Measurements from ENCODE around the gene SFI1. TPM values are rescaled to one million over a fixed set of nuclear protein-coding genes. Genes with fewer than 3 reads are reported as not detected.

The SFI1 gene
- total and polyA plus RNA-seq, 2 of the 4 experiments (the other 2 are of a cell fraction), result 9.9 to 12.0 TPM

DNA sequence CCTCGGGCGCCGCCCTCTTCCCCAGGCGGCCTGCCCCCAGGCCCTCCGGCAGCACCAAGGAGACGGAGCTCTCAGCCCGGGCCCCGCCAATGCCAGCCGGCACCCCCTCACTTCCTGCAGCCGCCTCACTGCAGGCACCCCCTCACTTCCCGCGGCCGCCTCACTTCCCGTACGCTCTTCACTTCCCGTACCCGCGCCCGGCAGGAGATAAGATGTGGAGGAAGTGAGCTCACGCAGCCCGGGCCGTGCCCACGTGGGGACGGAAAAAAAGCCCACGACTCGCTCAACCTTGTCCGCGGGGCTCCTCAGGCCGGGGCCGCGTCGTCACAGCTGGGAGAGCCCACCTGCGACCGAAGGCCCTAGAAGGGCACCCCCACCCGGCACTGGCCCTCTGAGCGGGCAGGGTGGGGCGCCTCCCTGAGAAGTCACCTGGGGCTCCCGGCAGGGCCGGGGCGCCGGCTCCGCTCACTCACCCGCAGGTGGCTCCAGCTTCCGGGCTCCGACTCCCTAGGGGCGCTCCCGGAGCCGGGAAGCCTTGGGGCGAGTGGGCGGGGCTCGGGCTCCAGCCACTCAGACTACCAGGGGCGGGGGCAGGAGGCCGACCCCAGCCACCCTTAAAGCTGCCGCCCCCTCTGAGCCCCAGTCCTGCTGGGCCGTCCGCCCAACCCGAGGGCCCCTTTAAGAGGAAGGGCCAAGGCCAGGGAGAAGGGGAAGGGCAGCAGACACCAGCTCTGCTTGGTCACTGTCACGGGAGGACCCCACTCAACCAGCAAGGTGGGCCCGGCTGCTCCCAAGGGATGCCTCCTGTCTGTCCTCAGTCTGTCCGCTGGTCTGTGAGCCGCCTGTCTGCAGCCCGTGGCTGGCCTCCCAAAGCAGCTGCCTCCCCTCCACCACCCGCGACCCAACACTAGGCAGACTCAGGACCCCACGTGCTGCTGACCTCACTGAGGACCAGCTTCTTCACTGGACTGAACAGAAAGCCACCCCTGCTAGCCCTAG lies 134.3 kb downstream of the SFI1 start:
- in situ Hi-C loops (cut with MboI; ENCODE audit: low sequenced_read_pairs), result loop anchor here (5.0 kb wide), 1 partner anchor 73 kb away; no protein-coding TSS in a partner anchor
- H4K20me1 ChIP-seq (ENCODE audit: insufficient read depth, low read length), result peaks cover 66% of the 10 kb centered on the region
- H2BK120ac ChIP-seq (ENCODE audit: low read depth, low read length), result peak overlapping the region; percentile 9; the same call in 1 of the 2 replicates
- ChIA-PET POLR2A (ENCODE audit: unreplicated experiment) (interaction anchor here (0.6 kb wide), 2 partner anchors 17 to 85 kb away, joined by 3 to 6 read pairs; no protein-coding TSS in a partner anchor), CTCF (interaction anchor here (0.8 to 1.3 kb wide), 5 partner anchors 49 to 179 kb away, joined by 3 to 5 read pairs (median 3); no protein-coding TSS in a partner anchor)
- H2AK5ac ChIP-seq (ENCODE audit: low read depth, low read length), result peak overlapping the region; percentile 77
- H3K9me1 ChIP-seq (ENCODE audit: insufficient read depth, low read length), result peaks cover 29% of the 10 kb centered on the region
- H3K27ac ChIP-seq (ENCODE audit: insufficient read depth, low read length), result peak overlapping the region; percentile 78
- no peak for TF ChIP-seq RFX5 (IDR thresholded peaks at IDR 0.05; ENCODE audit: low read depth, low read length)
- TF ChIP-seq POLR2A (IDR thresholded peaks at IDR 0.05; ENCODE audit: low read depth, low read length), result peak; percentile 81
- TF ChIP-seq MXI1 (IDR thresholded peaks at IDR 0.05; ENCODE audit: borderline replicate concordance, low read depth, low read length), result peak; percentile 84
- TF ChIP-seq FOS (IDR thresholded peaks at IDR 0.05; ENCODE audit: low read depth, low read length), result no peak
- no peak for TF ChIP-seq RAD21 (IDR thresholded peaks at IDR 0.05; ENCODE audit: low read length)
- peak; percentile 67; the same call in 1 of the 2 replicates for TF ChIP-seq MAZ (IDR thresholded peaks at IDR 0.05; ENCODE audit: borderline replicate concordance, low read depth, low read length)
- no peak for TF ChIP-seq NFE2L2 (IDR thresholded peaks at IDR 0.05; ENCODE audit: low read depth, low read length)
- TF ChIP-seq, protein P1, sequence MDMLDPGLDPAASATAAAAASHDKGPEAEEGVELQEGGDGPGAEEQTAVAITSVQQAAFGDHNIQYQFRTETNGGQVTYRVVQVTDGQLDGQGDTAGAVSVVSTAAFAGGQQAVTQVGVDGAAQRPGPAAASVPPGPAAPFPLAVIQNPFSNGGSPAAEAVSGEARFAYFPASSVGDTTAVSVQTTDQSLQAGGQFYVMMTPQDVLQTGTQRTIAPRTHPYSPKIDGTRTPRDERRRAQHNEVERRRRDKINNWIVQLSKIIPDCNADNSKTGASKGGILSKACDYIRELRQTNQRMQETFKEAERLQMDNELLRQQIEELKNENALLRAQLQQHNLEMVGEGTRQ (IDR thresholded peaks at IDR 0.05; ENCODE audit: low read depth, low read length), result peak; percentile 89
- TF ChIP-seq MAFK (IDR thresholded peaks at IDR 0.05; ENCODE audit: low read depth, low read length), result no peak
- no peak for TF ChIP-seq RCOR1 (IDR thresholded peaks at IDR 0.05; ENCODE audit: insufficient replicate concordance, low read length)
- TF ChIP-seq CHD1 (IDR thresholded peaks at IDR 0.05; ENCODE audit: low read depth, low read length), result no peak
- TF ChIP-seq BHLHE40 (IDR thresholded peaks at IDR 0.05; ENCODE audit: low read depth, low read length), result peak; percentile 75
- intact Hi-C loops (cut with micrococcal nuclease), result loop anchor here (1.0 to 5.0 kb wide), 2 partner anchors 69 to 283 kb away; partner anchors contain the start of gene PATZ1
- H4K91ac ChIP-seq (ENCODE audit: insufficient read depth, low read depth, low read length), result peak overlapping the region; percentile 54; the same call in 1 of the 2 replicates
- no peaks in the 10 kb centered on the region for H3K27me3 ChIP-seq (ENCODE audit: control insufficient read depth, insufficient read depth, low read length)
- DNase-seq, result peak; percentile 74
- H3K4me3 ChIP-seq (ENCODE audit: insufficient read depth, low read depth, low read length), result peak overlapping the region; percentile 69
- dilution Hi-C loops (cut with HindIII; ENCODE audit: low sequenced_read_pairs, unreplicated experiment), result no loop called here
- H3K9me3 ChIP-seq (ENCODE audit: control insufficient read depth, insufficient read depth, low read length), result no peaks in the 10 kb centered on the region
- no peak overlapping the region for H2BK20ac ChIP-seq (ENCODE audit: low read depth, low read length)
- H3K14ac ChIP-seq (replicated peaks; ENCODE audit: low read depth, low read length), result peak overlapping the region; percentile 78
- peak overlapping the region; percentile 69 for H2BK5ac ChIP-seq (ENCODE audit: low read depth, low read length, poor library complexity, severe bottlenecking)
- peak overlapping the region; percentile 28 for H4K5ac ChIP-seq (ENCODE audit: low read depth, low read length)
- H3K18ac ChIP-seq (ENCODE audit: low read depth, low read length), result peak overlapping the region; percentile 49; the same call in 1 of the 2 replicates
- H3K36me3 ChIP-seq (ENCODE audit: control insufficient read depth, insufficient read depth, low read length), result peaks cover 9% of the 10 kb centered on the region
- no TSS peak for BruUV-seq (replicated peaks)
- H2AK9ac ChIP-seq (replicated peaks; ENCODE audit: low read depth, low read length, poor library complexity), result peak overlapping the region; percentile 97
- H3K9ac ChIP-seq (ENCODE audit: low read depth, low read length), result peak overlapping the region; percentile 82
- peak overlapping the region; percentile 35; the same call in 1 of the 2 replicates for H3K56ac ChIP-seq (ENCODE audit: extremely low read depth, insufficient read depth, low read length)
- peak overlapping the region; percentile 52; the same call in 1 of the 3 replicates for H2BK15ac ChIP-seq (ENCODE audit: low read depth, low read length)
- peak overlapping the region; percentile 94 for H3K4me2 ChIP-seq (ENCODE audit: low read depth, low read length)
- H3K23ac ChIP-seq (ENCODE audit: low read depth, low read length), result peak overlapping the region; percentile 76; the same call in 1 of the 2 replicates
- 1% methylated on average over 17 of the region's 65 CpGs; no CpG with 5 or more reads in 1 of the 2 experiments for WGBS, 2 experiments (ENCODE audit: extremely low coverage in 2 of 2, insufficient read length in 1 of 2)
- peaks cover 25% of the 10 kb centered on the region for H3K4me1 ChIP-seq (ENCODE audit: control insufficient read depth, insufficient read depth, low read length)
- peak overlapping the region; percentile 78 for H3K4ac ChIP-seq (ENCODE audit: low read depth, low read length)
- H4K8ac ChIP-seq (ENCODE audit: low read depth in 2 of 2, low read length in 2 of 2), result peak overlapping the region; percentile 54 to 74; a peak in 3 of 4 replicates
- H3K79me1 ChIP-seq (ENCODE audit: low read depth in 1 of 2, low read length in 2 of 2), result peaks cover 36 to 90% of the 10 kb centered on the region in 2 experiments
- ATAC-seq (ENCODE audit: low read depth), result peak; percentile 92
- H2AFZ ChIP-seq (replicated peaks; ENCODE audit: low read length, poor library complexity), result peak overlapping the region; percentile 93

All from IMR-90 (cell line).